ENCODE measurements around the gene TTLL11. TPM values are rescaled to one million over a fixed set of nuclear protein-coding genes. Genes with fewer than 3 reads are reported as not detected.

TTLL11 gene
- total RNA-seq, 1 donor from 2014 or later = 23.9 TPM

GRCh38 chr9:121900163-121900562 lies 192.9 kb downstream of the TTLL11 start:
- H3K4me1 Mint-ChIP-seq (ENCODE audit: low read depth, unreplicated experiment) = peaks cover 4% of the 10 kb centered on the region
- TF ChIP-seq CTCF (IDR thresholded peaks at IDR 0.05; ENCODE audit: partially characterized antibody, unreplicated experiment) = no peak
- peaks cover 5% of the 10 kb centered on the region for H3K27me3 Mint-ChIP-seq (ENCODE audit: unreplicated experiment)
- H3K4me3 Mint-ChIP-seq (ENCODE audit: unreplicated experiment) = no peak overlapping the region
- peaks cover 2% of the 10 kb centered on the region for H3K9me3 Mint-ChIP-seq (ENCODE audit: unreplicated experiment)
- peaks cover 6% of the 10 kb centered on the region for H3K36me3 Mint-ChIP-seq (ENCODE audit: unreplicated experiment)
- DNase-seq = no peak
- no peak overlapping the region for H3K27ac Mint-ChIP-seq (ENCODE audit: unreplicated experiment)

GRCh38 chr9:121898856-121899255 lies 194.3 kb downstream of the TTLL11 start:
- no peak overlapping the region for H3K4me3 Mint-ChIP-seq (ENCODE audit: unreplicated experiment)
- no peak for TF ChIP-seq CTCF (IDR thresholded peaks at IDR 0.05; ENCODE audit: partially characterized antibody, unreplicated experiment)
- H3K27ac Mint-ChIP-seq (ENCODE audit: unreplicated experiment) = peak overlapping the region; percentile 43

GRCh38 chr9:121897140-121897539 lies 196.0 kb downstream of the TTLL11 start:
- Mint-ChIP-seq H3K27me3 (ENCODE audit: unreplicated experiment) (peaks cover 7% of the 10 kb centered on the region), H3K9me3 (ENCODE audit: unreplicated experiment) (peaks cover 2% of the 10 kb centered on the region), H3K36me3 (ENCODE audit: unreplicated experiment) (peaks cover 6% of the 10 kb centered on the region), H3K4me1 (ENCODE audit: low read depth, unreplicated experiment) (no peaks in the 10 kb centered on the region), H3K27ac (ENCODE audit: unreplicated experiment) (no peak overlapping the region), H3K4me3 (ENCODE audit: unreplicated experiment) (no peak overlapping the region)
- DNase-seq = no peak
- TF ChIP-seq CTCF (IDR thresholded peaks at IDR 0.05; ENCODE audit: partially characterized antibody, unreplicated experiment) = no peak

More at GRCh38 chr9:121898856-121899255, 194.3 kb downstream of the TTLL11 start:
- H3K4me1 Mint-ChIP-seq (ENCODE audit: low read depth, unreplicated experiment) = peaks cover 4% of the 10 kb centered on the region
- H3K36me3 Mint-ChIP-seq (ENCODE audit: unreplicated experiment) = peaks cover 6% of the 10 kb centered on the region
- peaks cover 7% of the 10 kb centered on the region for H3K27me3 Mint-ChIP-seq (ENCODE audit: unreplicated experiment)
- DNase-seq = no peak
- peaks cover 2% of the 10 kb centered on the region for H3K9me3 Mint-ChIP-seq (ENCODE audit: unreplicated experiment)

GRCh38 chr9:121896545-121896943 lies 196.6 kb downstream of the TTLL11 start:
- peaks cover 6% of the 10 kb centered on the region for H3K36me3 Mint-ChIP-seq (ENCODE audit: unreplicated experiment)
- TF ChIP-seq CTCF (IDR thresholded peaks at IDR 0.05; ENCODE audit: partially characterized antibody, unreplicated experiment) = no peak
- H3K9me3 Mint-ChIP-seq (ENCODE audit: unreplicated experiment) = peaks cover 2% of the 10 kb centered on the region
- H3K4me1 Mint-ChIP-seq (ENCODE audit: low read depth, unreplicated experiment) = no peaks in the 10 kb centered on the region
- H3K27me3 Mint-ChIP-seq (ENCODE audit: unreplicated experiment) = peaks cover 7% of the 10 kb centered on the region
- no peak overlapping the region for H3K27ac Mint-ChIP-seq (ENCODE audit: unreplicated experiment)
- DNase-seq = no peak
- no peak overlapping the region for H3K4me3 Mint-ChIP-seq (ENCODE audit: unreplicated experiment)

GRCh38 chr9:121895818-121896544 lies 197.1 kb downstream of the TTLL11 start:
- no peak overlapping the region for H3K4me3 Mint-ChIP-seq (ENCODE audit: unreplicated experiment)
- peaks cover 6% of the 10 kb centered on the region for H3K36me3 Mint-ChIP-seq (ENCODE audit: unreplicated experiment)
- no peak for DNase-seq
- no peaks in the 10 kb centered on the region for H3K4me1 Mint-ChIP-seq (ENCODE audit: low read depth, unreplicated experiment)
- no peak for TF ChIP-seq CTCF (IDR thresholded peaks at IDR 0.05; ENCODE audit: partially characterized antibody, unreplicated experiment)
- peaks cover 2% of the 10 kb centered on the region for H3K9me3 Mint-ChIP-seq (ENCODE audit: unreplicated experiment)
- H3K27me3 Mint-ChIP-seq (ENCODE audit: unreplicated experiment) = peaks cover 7% of the 10 kb centered on the region
- H3K27ac Mint-ChIP-seq (ENCODE audit: unreplicated experiment) = no peak overlapping the region

Data from glutamatergic neuron (in vitro differentiated cells).